NB4 (cell line): ENCODE results near the gene ACADL.

Source experiments
- DNase-seq: peaks from one replicate; pipeline ENCODE4 v3.0.0; 2010; ENCODE audit warnings: low read depth
- H3K4me3 ChIP-seq: one replicate; pipeline ENCODE4 v1.5.1; 2011; ENCODE audit warnings: mild to moderate bottlenecking, low read depth, low read length, moderate library complexity
- MAX ChIP-seq: IDR thresholded peaks from 2 replicates; pipeline ENCODE4 v1.6.1; 2011; ENCODE audit warnings: low read depth, low read length
- MYC ChIP-seq: IDR thresholded peaks from 2 replicates; pipeline ENCODE4 v1.6.1; 2011; ENCODE audit warnings: low read depth, low read length
- POLR2A ChIP-seq: IDR thresholded peaks from 2 replicates; pipeline ENCODE4 v1.6.1; 2011; ENCODE audit warnings: mild to moderate bottlenecking; ENCODE audit not compliant: insufficient read length; ENCODE audit errors: extremely low read depth
- TF ChIP-seq, protein P1 (sequence below): IDR thresholded peaks from one replicate; pipeline ENCODE4 v1.5.1; 2012; ENCODE audit warnings: low read depth, low read length

The ACADL gene

DNA sequence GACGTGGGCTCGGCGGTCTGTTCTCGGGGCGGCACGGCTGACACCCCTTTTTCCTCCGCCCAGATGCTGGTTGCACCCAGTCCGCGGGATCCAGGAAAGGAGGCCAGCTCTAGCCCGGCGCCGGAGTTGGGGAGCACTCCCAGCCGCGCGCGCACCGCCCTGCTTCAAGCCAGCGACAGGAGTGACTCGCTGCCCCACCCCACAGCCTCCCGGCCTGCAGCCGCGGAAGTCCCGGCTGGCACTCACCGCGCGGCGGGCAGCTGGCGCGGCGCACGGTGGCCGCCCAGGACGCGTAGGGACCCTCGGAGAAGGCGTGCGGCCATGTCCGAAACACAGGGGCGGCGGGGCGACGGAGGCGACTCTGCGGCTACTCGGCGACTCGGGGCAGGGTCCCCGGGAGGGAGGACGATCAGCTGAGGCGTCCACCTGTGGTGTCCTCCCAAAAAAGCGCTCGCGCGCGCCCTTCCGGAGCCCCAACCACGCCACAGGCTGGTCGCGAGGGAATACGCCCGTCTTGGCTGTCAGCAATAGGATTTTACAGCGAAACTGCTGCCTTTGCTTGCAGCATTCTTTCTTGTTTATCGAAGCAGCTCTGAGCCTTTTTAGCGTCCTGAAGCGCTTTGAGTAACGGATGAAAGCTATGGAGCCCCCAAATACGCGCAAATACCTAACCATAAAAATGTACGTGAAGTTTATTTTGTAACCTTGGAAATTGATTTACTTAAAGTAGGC, at the start of gene ACADL:
TSS of gene ACADL (minus strand) at position 507 of the 732 bp plus-strand sequence. CDS start at position 323, 184 bp downstream.
- peak; percentile 26 for DNase-seq
- H3K4me3 ChIP-seq: no peak within 1 kb of the TSS

GRCh38 chr2:210271300-210271699, 46.1 kb upstream of the ACADL start:
- DNase-seq: no peak
- H3K4me3 ChIP-seq: no peak overlapping the region
- TF ChIP-seq, protein P1, sequence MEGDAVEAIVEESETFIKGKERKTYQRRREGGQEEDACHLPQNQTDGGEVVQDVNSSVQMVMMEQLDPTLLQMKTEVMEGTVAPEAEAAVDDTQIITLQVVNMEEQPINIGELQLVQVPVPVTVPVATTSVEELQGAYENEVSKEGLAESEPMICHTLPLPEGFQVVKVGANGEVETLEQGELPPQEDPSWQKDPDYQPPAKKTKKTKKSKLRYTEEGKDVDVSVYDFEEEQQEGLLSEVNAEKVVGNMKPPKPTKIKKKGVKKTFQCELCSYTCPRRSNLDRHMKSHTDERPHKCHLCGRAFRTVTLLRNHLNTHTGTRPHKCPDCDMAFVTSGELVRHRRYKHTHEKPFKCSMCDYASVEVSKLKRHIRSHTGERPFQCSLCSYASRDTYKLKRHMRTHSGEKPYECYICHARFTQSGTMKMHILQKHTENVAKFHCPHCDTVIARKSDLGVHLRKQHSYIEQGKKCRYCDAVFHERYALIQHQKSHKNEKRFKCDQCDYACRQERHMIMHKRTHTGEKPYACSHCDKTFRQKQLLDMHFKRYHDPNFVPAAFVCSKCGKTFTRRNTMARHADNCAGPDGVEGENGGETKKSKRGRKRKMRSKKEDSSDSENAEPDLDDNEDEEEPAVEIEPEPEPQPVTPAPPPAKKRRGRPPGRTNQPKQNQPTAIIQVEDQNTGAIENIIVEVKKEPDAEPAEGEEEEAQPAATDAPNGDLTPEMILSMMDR: no peak
- TF ChIP-seq MYC (no peak), MAX (no peak), POLR2A (no peak)

More for the DNA sequence above, at the start of gene ACADL:
- TF ChIP-seq POLR2A (no peak), MYC (no peak), MAX (no peak)
- TF ChIP-seq, protein P1: no peak

GRCh38 chr2:210269148-210269547, 43.9 kb upstream of the ACADL start:
- H3K4me3 ChIP-seq: no peak overlapping the region
- TF ChIP-seq POLR2A (no peak), MAX (no peak), MYC (no peak)
- TF ChIP-seq, protein P1: no peak
- no peak for DNase-seq

- H3K4me3 ChIP-seq: no peak overlapping the region
- TF ChIP-seq POLR2A: no peak
- TF ChIP-seq MYC: no peak
- TF ChIP-seq, protein P1: no peak
- TF ChIP-seq MAX: no peak
- DNase-seq: no peak
These were observed 43.0 kb upstream of the ACADL start for GRCh38 chr2:210268281-210268680.

GRCh38 chr2:210267698-210268097, 42.5 kb upstream of the ACADL start:
- no peak for DNase-seq
- H3K4me3 ChIP-seq: no peak overlapping the region
- TF ChIP-seq POLR2A (no peak), MYC (no peak), MAX (no peak)
- TF ChIP-seq, protein P1: no peak
